ENCODE data around the gene FCHO2.

The FCHO2 gene

DNA sequence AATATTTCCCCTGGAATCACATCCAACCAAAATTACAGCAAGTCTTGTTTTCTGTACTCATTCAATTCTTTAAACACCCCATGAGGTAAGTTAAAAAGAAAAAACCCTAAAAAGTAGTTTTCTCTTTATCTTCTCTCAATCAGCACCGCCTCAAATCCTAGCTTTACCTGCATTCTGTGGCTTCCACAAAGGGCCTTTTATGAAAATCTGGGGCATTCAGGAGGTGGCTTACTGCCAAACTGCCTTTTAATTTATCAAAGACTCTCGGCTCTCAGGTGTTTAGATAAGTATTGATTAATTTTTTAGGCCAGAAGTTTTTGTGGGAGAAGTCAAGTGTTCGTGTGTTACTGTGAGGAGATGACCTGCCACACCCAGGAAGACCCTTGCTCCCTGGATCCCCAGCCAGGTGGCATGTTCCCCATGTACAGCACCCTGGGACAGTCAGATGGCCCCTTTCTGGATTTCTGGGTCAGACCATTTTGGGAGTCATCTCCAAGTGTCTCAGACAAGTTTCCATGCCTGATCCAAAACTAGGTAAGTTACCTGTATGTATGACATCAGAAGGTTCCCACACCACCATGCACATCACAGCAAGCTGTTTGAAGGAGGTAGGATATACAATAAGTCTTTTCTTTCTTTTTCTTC lies 158.3 kb downstream of the FCHO2 start:
- Histone ChIP-seq H3K4me3 (no peak overlapping the region), H3K4me1 (no peaks in the 10 kb centered on the region), H3K9me3 (no peaks in the 10 kb centered on the region; the same call in 1 of the 2 replicates), H3K36me3 (replicated peaks) (no peaks in the 10 kb centered on the region), H3K27me3 (ENCODE audit: low read depth) (peaks cover 4% of the 10 kb centered on the region; the same call in 1 of the 2 replicates)
- DNase-seq (ENCODE audit: low spot score in 2 of 2): no peak
- in situ Hi-C loops (cut with MboI; ENCODE audit: low sequenced_read_pairs): no loop called here

DNA sequence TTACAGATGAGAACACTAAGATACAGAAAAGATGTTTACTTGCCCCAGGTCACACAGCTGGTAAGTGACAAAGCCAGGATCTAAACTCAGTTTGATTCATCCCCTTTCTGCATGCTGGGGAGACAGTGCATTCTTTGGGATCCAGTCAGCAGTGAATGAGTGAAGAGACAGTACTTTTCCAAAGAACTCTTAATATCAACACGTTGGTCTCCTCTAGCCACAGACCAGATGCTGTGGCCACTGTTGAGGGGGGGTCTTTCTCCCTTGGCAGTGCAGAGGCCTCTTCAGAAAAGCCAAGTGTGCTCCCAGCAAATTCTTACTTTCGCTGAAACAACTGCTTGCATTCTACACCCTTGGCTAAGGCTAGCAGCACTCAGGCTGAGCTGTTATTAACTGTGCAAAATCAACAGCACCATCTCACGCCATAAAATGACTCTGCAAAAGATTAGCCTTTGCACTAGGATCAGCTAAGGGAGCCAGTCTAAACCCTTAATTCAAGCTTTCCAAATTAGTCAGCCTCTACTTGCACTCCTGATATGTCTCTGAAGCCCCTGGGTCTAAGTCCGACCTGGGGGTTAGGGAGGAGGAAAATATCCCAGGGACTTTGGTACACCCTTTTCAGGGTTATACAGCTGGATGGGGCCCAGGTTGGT lies 159.7 kb downstream of the FCHO2 start:
- Histone ChIP-seq H3K36me3 (replicated peaks) (no peaks in the 10 kb centered on the region), H3K27me3 (ENCODE audit: low read depth) (peaks cover 4% of the 10 kb centered on the region; the same call in 1 of the 2 replicates), H3K9me3 (no peaks in the 10 kb centered on the region; the same call in 1 of the 2 replicates), H3K4me1 (no peaks in the 10 kb centered on the region), H3K4me3 (no peak overlapping the region)
- DNase-seq (ENCODE audit: low spot score in 2 of 2): no peak
- in situ Hi-C loops (cut with MboI; ENCODE audit: low sequenced_read_pairs): no loop called here

DNA sequence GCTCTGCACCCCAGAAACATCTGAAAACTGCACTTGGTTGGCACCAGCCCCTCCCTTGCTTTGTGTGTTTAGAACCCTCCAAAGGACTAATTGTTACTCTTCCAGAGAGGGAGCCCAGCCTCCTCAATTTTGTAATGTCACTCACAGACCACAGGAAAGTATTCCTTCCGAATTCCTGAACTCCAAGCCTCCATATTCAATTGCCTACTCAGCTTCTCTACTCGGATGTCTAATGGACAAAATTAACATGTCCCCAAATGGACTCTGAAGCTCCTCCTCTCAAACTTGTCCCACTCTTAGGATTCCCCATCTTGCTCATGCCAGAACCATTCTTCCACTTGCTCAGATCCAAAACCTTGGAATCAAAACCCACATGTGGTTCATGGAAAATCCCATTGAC lies 160.7 kb downstream of the FCHO2 start:
- in situ Hi-C loops (cut with MboI; ENCODE audit: low sequenced_read_pairs): no loop called here
- no peaks in the 10 kb centered on the region for H3K36me3 ChIP-seq (replicated peaks)
- peaks cover 7% of the 10 kb centered on the region for H3K27me3 ChIP-seq (ENCODE audit: low read depth)
- DNase-seq (ENCODE audit: low spot score in 2 of 2): no peak
- H3K9me3 ChIP-seq: no peaks in the 10 kb centered on the region; the same call in 1 of the 2 replicates
- no peaks in the 10 kb centered on the region; the same call in 1 of the 2 replicates for H3K4me1 ChIP-seq
- H3K4me3 ChIP-seq: no peak overlapping the region

DNA sequence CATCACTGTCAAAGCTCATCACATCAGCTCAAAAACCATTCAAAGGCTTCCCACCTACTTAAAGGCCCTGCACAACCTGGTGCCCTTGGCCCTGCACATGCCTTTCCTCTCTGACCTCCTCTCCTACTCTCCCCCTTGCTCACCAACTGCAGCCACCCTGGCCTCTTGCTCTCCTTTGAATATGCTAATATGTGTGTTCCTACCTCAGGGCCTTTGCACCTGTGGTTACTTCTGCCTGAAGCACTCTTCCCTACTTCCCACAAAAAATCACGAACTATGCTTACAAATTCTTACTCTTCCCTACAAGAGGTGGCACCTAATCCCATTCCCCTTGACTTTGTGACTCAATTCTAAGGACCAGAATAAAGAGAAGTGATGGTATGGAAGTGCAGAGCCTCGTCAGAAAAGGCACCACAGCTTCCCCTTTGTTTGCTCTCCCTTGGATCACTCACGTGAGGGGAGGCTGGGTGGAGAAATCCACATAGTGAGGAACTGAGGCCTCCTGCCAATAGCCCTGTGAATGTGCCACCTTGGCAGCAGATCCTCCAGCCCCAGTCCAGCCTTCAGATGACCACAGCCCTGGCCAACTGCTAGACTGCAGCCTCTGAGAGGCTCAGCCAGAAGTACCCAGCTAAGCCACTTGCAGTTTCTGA lies 161.4 kb downstream of the FCHO2 start:
- Histone ChIP-seq H3K4me3 (no peak overlapping the region), H3K36me3 (replicated peaks) (no peaks in the 10 kb centered on the region), H3K27me3 (ENCODE audit: low read depth) (peaks cover 7% of the 10 kb centered on the region), H3K4me1 (no peaks in the 10 kb centered on the region; the same call in 1 of the 2 replicates), H3K9me3 (no peaks in the 10 kb centered on the region; the same call in 1 of the 2 replicates)
- DNase-seq (ENCODE audit: low spot score in 2 of 2): no peak
- in situ Hi-C loops (cut with MboI; ENCODE audit: low sequenced_read_pairs): no loop called here

DNA sequence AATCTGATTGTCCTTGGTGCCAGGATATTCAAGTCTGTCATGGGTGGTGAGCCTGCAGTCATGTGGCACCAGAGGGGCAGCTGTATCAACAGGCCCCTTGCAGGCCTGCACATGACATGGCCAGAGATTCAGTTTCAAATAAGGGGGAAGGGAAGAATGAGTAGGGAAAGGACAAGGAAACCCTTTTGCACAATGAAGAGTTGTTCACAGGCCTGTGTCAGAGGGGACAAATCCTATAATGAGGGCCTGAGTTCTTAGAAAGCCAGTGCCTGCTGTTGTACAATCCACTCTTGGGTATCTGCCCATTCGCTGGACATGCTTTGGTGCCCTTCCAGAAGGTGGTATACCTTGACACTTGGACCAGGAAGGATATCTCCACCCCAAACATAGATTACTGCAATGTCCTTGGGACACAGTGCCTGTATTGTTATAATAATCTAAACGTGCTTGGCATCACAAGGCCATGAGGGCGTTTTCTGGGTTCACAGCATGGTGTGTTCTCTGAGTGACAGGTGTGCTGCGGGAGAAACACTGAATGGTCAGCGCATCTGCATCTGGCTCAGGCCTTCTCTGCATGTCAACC lies 162.6 kb downstream of the FCHO2 start:
- Histone ChIP-seq H3K36me3 (replicated peaks) (no peaks in the 10 kb centered on the region), H3K27me3 (ENCODE audit: low read depth) (peaks cover 7% of the 10 kb centered on the region), H3K4me1 (no peaks in the 10 kb centered on the region; the same call in 1 of the 2 replicates), H3K4me3 (no peak overlapping the region), H3K9me3 (no peaks in the 10 kb centered on the region)
- DNase-seq (ENCODE audit: low spot score in 2 of 2): no peak
- in situ Hi-C loops (cut with MboI; ENCODE audit: low sequenced_read_pairs): no loop called here

- H3K36me3 ChIP-seq (replicated peaks): no peaks in the 10 kb centered on the region
- no peak for DNase-seq (ENCODE audit: low spot score in 2 of 2)
- in situ Hi-C loops (cut with MboI; ENCODE audit: low sequenced_read_pairs): no loop called here
- H3K4me1 ChIP-seq: no peaks in the 10 kb centered on the region; the same call in 1 of the 2 replicates
- H3K9me3 ChIP-seq: no peaks in the 10 kb centered on the region
- no peak overlapping the region; the same call in 1 of the 2 replicates for H3K4me3 ChIP-seq
- H3K27me3 ChIP-seq (ENCODE audit: low read depth): peaks cover 7% of the 10 kb centered on the region
These were observed 163.8 kb downstream of the FCHO2 start for GRCh38 chr5:73119451-73120157.

GRCh38 chr5:73120222-73121118 lies 164.6 kb downstream of the FCHO2 start, which contains the start of gene TMEM171:
Gene TMEM171 (plus strand): TSS chr5:73120575. CDS start chr5:73123374, 2,799 bp downstream.
- Histone ChIP-seq H3K36me3 (replicated peaks) (no peaks in the 10 kb centered on the region), H3K4me1 (no peaks in the 10 kb centered on the region; the same call in 1 of the 2 replicates), H3K27me3 (ENCODE audit: low read depth) (peaks cover 7% of the 10 kb centered on the region), H3K9me3 (no peaks in the 10 kb centered on the region), H3K4me3 (peak within 1 kb of the TSS; percentile 31)
- in situ Hi-C loops (cut with MboI; ENCODE audit: low sequenced_read_pairs): no loop called here
- DNase-seq (ENCODE audit: low spot score in 2 of 2): peak; percentile 14 to 58

GRCh38 chr5:73121119-73121463 lies 165.2 kb downstream of the FCHO2 start:
- H3K4me3 ChIP-seq: peak overlapping the region; percentile 31
- peaks cover 7% of the 10 kb centered on the region for H3K27me3 ChIP-seq (ENCODE audit: low read depth)
- DNase-seq (ENCODE audit: low spot score in 2 of 2): no peak
- H3K4me1 ChIP-seq: no peaks in the 10 kb centered on the region; the same call in 1 of the 2 replicates
- in situ Hi-C loops (cut with MboI; ENCODE audit: low sequenced_read_pairs): no loop called here
- no peaks in the 10 kb centered on the region for H3K9me3 ChIP-seq
- H3K36me3 ChIP-seq (replicated peaks): no peaks in the 10 kb centered on the region

GRCh38 chr5:73122875-73123810 lies 167.3 kb downstream of the FCHO2 start:
- Histone ChIP-seq H3K9me3 (no peaks in the 10 kb centered on the region), H3K27me3 (ENCODE audit: low read depth) (peaks cover 3% of the 10 kb centered on the region), H3K36me3 (replicated peaks) (no peaks in the 10 kb centered on the region), H3K4me3 (no peak overlapping the region), H3K4me1 (no peaks in the 10 kb centered on the region; the same call in 1 of the 2 replicates)
- in situ Hi-C loops (cut with MboI; ENCODE audit: low sequenced_read_pairs): no loop called here
- DNase-seq (ENCODE audit: low spot score in 2 of 2): no peak

DNA sequence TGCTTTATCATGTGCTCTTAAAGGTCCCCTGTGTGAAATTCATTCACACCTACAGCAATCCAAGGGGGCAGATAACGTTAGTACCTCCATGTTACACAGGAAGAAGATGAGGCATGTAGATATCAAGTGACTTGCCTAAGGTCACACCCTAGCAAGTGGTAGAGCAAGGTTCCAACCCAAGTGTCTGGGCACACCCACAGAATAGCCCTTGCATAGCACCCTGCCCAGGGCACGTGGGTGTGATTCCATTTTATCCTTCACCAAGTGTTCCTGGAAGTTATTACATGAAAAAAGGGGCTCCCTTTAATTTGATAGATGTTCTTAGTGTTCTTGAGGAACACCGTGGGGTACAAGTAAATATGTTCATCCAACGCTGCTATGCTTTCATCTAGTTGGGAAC lies 169.4 kb downstream of the FCHO2 start:
- H3K27me3 ChIP-seq (ENCODE audit: low read depth): peaks cover 3% of the 10 kb centered on the region
- in situ Hi-C loops (cut with MboI; ENCODE audit: low sequenced_read_pairs): no loop called here

GRCh38 chr5:73126381-73126780 lies 170.5 kb downstream of the FCHO2 start:
- Histone ChIP-seq H3K4me3 (no peak overlapping the region), H3K27me3 (ENCODE audit: low read depth) (no peaks in the 10 kb centered on the region; the same call in 1 of the 2 replicates), H3K36me3 (replicated peaks) (no peaks in the 10 kb centered on the region), H3K9me3 (no peaks in the 10 kb centered on the region), H3K4me1 (no peaks in the 10 kb centered on the region)
- in situ Hi-C loops (cut with MboI; ENCODE audit: low sequenced_read_pairs): no loop called here
- no peak for DNase-seq (ENCODE audit: low spot score in 2 of 2)

More for the DNA sequence above, 169.4 kb downstream of the FCHO2 start:
- H3K9me3 ChIP-seq: no peaks in the 10 kb centered on the region
- no peaks in the 10 kb centered on the region; the same call in 1 of the 2 replicates for H3K4me1 ChIP-seq
- no peak overlapping the region for H3K4me3 ChIP-seq
- no peaks in the 10 kb centered on the region for H3K36me3 ChIP-seq (replicated peaks)
- DNase-seq (ENCODE audit: low spot score in 2 of 2): no peak

GRCh38 chr5:73126957-73127356 lies 171.1 kb downstream of the FCHO2 start:
- no peak for DNase-seq (ENCODE audit: low spot score in 2 of 2)
- H3K27me3 ChIP-seq (ENCODE audit: low read depth): no peaks in the 10 kb centered on the region; the same call in 1 of the 2 replicates
- H3K4me3 ChIP-seq: no peak overlapping the region
- no peaks in the 10 kb centered on the region for H3K36me3 ChIP-seq (replicated peaks)
- in situ Hi-C loops (cut with MboI; ENCODE audit: low sequenced_read_pairs): no loop called here
- H3K9me3 ChIP-seq: no peaks in the 10 kb centered on the region
- H3K4me1 ChIP-seq: no peaks in the 10 kb centered on the region

Measured in HAP-1 (cell line).